GM18907 (cell line): ENCODE data around the gene SP1.
A peak's percentile ranks its signal among the peaks of the same experiment; 100 is the strongest.
"Not testable (repeated sequence)": the region's sequence is repeated elsewhere in the genome, so short reads cannot be mapped to it uniquely, and the experiment has no call there.

Experiments used
- ATAC-seq: cut with Tn5 transposase; IDR thresholded peaks from one replicate; pipeline ENCODE4 v1.9.1; 2021; ENCODE audit warnings: mild to moderate bottlenecking, moderate library complexity; ENCODE audit not compliant: unreplicated experiment

The SP1 gene

DNA sequence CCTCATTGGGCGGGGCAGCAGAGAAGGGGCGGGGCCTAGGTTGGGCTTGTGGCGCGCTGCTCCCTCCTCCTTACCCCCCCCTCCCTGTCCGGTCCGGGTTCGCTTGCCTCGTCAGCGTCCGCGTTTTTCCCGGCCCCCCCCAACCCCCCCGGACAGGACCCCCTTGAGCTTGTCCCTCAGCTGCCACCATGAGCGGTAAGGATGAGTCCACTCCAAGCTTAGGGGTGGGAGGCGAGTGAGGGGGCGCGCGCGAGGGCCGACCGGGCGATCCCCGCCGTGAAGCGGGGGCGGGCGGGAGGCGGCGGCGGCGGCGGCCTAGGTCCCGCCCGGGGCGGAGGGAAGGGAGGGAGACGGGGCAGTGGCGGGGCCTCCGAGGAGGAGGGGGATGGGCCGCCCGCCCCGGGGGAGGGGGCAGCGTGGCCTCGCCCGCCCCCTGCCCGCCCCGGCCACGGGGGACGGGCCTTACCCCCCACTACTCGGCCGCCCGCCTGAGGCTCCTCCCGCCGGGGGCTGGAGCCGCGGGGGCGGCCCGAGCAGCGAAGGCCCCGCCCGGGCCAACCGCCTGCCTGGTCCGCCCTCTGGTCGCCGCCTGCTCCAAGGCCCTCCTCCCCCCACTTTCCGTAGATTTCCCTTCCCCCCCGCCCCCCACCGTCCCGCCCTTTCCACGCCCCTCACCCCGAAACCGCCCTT is at the start of gene SP1:
Gene SP1 (plus strand): TSS at position 73 of the 690 bp plus-strand sequence. CDS start 116 bp downstream, at position 189.
- peak; percentile 45 for ATAC-seq

DNA sequence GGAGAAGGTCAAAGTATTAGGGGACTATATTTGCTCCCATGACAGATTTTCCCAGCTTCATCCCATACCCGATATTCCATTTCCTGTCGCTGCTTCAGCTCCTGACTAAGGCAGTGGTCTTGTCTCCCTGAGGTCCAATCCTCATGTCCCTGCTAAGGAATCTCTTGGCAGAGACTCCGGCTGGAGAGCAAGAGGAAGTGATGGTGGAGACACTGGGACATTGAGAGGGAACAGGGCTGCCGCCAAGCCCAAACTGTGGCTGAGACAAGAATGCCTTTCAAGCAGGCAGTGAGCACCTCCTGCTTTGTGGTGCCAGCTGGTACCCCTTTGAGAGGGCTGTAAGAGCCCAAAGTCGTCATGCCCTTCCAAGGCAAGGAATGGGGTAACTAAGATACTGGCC is 49.3 kb upstream of the SP1 start:
- ATAC-seq, result no peak

DNA sequence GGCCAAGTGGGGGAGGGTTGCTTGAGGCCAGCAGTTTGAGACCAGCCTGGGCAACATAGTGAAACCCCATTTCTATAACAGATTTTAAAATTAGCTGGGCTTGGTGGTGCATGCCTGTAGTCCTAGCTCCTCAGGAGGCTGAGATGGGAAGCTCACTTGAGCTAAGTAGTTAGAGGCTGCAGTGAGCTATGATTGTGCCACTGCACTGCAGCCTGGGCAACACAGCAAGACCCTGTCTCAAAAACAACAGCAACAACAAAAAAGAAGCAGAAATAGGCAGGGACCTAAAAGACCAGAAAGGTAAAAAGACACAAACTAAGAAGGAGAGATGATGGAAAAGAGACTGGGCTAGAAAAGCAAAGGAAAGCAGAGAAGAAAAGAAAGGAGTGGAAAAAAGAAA is 47.6 kb upstream of the SP1 start:
- ATAC-seq, result not testable (repeated sequence)

DNA sequence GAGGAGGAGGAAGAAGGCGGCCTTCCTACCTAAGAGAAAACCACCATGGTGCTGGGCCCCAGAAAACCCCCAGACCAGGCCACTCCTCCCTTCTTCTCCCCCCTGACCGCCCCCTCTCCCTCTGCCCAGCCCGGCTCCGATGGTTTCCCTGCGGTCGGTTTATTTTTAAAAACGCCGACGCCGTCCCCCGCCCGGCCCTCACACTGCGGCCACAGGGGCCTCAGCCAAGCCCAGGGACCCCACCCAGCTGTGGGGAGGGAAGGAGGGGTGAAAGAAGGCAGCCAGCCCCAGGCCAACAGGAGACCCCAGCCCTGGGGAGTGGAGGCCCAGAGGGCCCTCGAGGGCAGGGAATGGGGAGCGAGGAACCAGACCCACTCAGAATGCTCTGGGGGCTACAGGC is 47.2 kb upstream of the SP1 start:
- no peak for ATAC-seq

DNA sequence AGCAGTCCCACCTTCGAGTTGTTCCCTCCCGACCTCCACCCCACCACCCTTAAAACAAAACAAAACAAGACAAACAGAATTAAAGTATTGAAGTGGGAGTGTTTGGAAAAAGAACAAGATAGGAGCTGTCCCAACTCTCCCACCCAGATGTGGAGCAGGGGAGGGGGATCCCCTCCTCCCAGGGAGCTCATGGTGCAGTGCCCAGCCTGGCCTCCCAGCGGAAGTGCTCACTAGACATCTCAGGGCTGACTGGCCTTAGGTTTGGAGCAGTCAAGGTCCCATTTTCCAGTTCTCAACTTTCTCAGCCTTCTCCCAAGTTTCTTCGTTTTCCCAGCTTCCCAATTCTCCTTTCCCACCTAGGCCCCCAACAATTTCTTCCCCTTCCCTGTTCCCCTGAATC is 46.7 kb upstream of the SP1 start:
- ATAC-seq, result no peak

DNA sequence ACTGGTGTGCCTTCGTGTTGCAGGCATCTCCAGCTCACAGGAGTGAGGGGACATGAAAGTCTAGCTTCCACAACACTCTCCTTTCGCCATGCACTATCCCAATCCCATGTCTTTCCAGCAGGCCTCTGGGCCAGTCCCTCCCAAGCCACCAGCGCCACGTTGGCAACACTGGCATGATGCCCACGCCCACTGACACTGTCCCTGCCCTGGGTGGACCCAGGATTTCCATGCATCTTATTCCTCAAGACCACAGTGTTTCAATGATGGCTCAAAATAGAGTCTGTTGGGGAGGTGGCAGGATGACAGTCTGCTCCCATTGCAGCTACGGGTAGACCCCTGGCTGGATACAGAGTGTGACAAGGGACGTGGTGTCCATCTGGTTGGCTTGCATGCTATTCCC is 46.1 kb upstream of the SP1 start:
- no peak for ATAC-seq

DNA sequence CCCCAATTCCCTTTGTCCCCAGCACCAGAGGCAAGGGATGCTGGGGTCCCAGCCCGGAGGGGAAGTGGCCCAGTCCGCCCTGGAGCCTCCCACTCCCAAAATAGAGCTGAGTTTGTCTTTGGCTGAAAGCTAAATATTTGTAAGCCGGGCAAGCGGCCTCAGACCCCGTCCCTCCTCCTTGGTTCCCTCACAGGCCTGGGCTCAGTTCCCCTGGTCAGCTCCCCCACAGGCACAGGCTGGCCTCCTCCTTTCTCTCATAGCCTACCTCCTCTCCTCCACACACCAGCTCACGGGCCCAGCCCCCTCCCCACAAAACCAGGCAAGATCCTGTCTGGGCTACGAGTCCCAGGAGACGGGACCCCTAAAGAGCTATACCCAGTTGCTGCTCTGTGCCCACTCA is 45.2 kb upstream of the SP1 start:
- ATAC-seq, result no peak

DNA sequence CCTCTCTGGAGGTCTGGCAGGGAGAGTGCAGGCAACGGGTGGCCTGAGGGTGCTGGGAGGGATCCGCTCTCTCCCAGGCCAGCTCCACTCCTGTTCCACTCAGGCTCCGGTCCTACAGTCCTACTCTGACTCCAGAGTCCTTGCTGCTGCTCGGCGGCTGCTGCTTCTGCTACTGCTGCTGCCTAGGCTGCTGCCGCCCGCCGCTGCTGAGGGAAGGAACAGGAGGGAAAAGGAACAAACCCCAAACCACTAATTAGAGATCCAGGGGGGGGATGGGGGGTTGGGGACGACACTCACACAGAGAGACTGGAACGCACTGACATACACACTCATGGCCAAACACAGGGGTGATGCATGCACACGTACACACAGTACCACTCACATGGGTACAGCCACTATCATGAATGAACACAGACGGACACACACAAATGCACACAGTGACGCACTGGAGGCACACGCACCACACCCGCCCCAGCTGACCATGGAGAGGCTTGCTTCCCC is 43.7 kb upstream of the SP1 start, which contains the start of gene SP7:
Gene SP7 (minus strand): TSS at position 174 of the 501 bp plus-strand sequence. CDS start 708 bp downstream, outside the sequence.
- ATAC-seq, result no peak

DNA sequence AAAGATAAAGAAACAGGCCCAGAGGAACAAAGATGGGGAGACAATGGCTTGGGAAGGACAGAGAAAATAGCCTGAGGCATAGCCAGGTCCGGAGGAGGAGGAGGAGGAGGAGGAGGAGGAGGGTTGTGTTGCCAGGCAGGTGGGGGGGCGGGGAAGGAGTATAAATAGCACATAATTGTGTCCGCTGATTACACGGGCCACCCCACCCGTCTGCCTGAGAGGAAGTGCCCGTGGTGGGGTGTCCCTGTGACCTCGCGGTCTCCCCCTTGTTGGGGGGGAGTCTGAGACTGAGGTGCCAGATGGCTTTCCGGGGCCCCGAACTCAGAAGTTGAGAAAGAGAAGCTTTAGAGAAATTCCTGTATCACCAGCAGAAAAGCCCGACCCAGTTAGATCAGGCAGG is 42.0 kb upstream of the SP1 start:
- ATAC-seq, result no peak

DNA sequence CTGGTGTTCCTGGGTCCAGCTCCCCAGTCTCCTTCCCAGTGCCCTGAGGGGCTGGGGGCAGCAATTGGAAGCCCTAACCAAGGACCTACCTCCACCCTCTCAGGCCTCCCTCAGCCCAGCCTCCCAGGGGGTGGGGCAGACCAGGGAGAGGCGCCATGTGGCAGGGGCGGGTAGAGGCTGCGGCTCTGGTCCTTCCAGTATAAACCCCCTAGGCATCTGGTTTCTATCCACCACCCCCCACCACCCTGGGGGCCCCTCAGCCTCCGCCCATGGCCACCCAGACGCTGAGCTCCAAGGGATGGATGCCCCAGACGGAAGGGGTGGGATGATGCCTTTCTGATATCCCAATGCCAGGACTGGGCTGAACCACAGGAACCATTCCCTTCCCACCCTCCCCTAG is 41.1 kb upstream of the SP1 start:
- no peak for ATAC-seq

DNA sequence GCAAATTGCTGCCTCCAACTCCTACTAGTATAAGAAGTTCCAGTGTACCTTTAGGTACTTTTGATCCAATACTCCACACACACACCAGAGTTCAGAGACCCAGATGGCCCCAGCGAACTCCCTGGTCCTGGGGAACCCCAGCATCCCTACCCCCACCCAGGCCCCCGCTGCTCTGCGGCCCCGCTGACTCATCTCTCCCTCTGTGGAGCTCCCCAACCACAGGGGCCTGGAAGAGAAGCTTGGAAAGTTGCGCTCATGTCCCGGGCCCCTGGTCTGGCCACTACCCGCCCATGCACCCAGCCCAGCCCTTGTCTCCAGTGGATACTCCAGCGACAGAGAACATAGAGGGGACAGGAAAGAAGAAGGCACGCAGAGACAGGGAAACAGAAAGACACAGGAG is 39.6 kb upstream of the SP1 start:
- no peak for ATAC-seq

DNA sequence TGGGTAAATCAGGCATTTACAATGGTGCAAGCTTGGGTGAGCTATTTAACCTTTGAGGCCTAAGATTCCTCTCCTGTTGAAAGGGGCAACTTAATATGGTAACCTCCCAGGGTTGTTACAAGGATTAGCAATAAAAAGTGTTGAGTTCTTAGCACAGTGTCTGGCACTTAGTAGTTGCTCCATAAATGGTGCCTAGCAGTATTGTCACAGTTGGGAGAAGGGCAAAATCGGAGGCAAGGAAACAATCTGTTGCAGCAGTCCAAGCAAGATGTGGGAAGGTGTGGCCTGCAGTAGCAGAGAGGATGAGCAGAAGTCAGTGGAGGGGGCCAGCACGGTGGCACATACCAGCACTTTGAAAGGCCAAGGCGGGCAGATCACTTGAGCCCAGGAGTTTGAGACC is 36.5 kb upstream of the SP1 start:
- no peak for ATAC-seq

DNA sequence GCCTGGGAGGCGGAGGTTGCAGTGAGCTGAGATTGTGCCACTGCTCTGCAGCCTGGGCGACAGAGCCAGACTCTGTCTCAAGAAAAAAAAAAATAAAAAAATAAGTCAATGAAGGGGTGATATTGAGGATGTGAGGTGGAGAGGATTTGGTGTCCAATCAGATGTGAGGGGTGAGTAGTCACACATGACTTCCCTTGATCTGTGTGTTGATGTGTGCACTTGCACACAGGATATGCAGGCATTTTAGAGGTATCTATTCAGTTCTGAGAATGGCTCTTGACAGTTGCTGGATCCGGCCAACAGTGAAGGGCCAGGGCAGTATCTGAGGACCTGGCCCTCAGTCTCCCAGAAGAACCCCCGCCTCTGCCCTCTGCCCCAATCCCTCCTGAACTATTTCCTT is 36.0 kb upstream of the SP1 start:
- no peak for ATAC-seq

DNA sequence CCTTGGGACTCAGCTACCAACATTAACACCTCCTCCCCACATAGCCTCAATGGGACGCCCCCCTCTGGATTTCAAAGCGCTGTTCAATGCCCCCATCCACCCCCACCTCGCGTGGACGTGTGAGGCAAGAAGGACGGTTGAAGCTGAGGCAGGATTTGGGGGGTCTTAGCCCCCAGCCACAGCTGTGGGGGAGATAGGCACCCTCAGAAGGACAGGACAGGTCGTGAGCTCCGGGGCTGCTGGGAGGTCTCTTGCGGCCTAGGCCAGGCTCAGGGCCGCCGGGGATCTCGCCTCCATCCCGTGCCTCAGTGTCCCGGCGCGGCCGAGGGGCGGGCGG is 35.5 kb upstream of the SP1 start:
- no peak for ATAC-seq

DNA sequence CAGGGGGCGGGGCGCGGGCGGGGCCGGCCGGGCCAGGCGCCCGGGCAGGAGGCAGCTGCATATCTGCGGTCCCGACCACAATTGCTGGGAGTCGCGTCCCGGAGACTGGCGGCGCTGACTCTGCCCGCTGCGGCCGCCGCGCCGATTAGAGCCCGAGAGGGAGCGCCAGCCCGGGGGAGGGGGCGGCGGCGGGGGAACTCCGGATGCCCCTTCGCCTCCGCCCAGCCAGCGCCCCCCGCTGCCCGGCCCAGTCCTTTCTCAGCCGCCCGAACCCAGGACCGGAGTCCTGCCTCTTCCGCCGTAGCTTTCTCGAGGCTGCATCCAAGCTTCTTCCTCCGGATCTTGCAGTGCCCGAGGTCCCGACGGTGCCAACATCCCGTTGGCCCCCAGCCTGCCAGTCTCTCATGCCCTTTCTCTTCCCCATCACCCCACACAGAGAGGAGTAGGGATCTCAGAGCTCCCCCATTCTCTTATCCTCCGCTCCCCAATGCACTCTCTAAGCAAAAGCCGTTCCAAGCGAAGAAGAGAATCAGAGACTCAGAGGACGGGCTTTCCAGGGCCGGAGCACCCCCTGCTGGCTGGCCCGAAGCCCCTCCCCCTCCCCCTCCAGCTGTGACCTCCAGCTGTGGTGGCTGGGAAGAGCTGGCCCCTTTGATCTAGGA is 35.0 kb upstream of the SP1 start:
- ATAC-seq, result no peak

DNA sequence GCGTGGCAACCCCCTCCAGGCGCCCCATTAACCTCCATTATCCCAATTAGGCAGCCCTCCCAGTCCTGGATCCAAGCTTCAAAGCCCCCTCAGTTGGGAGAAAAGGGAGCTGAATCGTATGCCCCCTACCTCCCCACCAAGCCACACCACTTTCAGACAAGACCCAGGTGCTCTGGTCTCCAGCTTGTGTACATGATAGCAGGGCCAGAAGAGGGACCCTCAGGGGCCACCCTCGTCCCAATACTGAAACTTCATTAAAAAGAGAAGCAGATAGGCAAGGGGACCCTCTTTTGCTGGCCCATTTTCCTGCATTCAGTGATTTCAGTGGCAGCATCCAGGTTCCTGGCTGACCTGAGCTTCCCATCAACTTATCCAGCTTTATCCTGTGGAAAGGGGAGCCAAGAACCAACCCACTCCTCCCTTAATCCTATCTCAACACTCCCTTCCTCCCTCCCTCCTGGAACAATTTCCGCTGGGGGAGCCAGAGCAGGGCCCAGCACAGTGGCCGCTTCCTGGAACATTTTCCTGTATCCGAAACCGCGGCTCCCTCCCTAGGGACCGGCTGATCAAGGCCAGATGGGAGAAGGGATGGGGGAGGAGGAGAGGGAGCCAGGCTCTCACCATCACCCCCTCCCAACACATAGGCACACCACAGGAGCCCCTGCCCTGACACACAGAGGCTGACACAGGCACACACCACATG is 34.3 kb upstream of the SP1 start:
- no peak for ATAC-seq

DNA sequence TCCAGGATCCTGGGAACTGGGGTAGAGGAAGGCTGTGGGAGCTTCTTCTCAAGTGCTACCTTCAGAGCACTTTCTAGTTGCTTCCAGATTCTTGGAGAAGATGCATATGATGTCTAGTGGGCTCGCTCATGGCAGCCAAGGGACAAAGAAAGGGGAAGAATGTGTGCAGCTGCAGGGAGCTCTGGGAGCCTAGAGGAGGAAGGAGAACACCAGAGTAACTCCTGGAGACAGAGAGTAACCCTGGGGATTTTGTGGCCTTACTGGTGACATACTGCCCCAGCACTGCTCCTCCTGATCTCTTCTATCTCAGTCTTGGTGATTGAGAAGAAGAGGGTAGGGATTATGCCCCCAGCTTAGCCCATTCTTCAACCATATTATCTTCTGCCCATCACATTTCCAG is 33.5 kb upstream of the SP1 start:
- no peak for ATAC-seq

DNA sequence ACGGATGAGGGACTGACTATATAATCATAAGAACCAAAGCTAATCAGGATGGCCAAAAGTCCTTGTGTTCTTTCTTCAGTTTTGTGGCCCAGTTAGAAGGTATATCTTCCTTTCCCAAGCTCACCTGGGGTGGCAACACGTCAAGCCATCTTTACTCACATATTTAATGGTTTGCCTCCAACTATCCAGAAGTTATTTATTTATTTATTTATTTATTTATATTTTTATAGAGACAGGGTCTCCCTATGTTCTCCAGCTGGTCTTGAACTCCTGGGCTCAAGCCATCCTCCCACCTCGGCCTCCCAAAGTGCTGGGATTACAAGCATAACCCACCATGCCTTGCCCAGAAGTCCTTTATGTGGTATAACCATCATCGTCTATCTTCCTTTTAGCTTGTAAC is 32.1 kb upstream of the SP1 start:
- no peak for ATAC-seq

DNA sequence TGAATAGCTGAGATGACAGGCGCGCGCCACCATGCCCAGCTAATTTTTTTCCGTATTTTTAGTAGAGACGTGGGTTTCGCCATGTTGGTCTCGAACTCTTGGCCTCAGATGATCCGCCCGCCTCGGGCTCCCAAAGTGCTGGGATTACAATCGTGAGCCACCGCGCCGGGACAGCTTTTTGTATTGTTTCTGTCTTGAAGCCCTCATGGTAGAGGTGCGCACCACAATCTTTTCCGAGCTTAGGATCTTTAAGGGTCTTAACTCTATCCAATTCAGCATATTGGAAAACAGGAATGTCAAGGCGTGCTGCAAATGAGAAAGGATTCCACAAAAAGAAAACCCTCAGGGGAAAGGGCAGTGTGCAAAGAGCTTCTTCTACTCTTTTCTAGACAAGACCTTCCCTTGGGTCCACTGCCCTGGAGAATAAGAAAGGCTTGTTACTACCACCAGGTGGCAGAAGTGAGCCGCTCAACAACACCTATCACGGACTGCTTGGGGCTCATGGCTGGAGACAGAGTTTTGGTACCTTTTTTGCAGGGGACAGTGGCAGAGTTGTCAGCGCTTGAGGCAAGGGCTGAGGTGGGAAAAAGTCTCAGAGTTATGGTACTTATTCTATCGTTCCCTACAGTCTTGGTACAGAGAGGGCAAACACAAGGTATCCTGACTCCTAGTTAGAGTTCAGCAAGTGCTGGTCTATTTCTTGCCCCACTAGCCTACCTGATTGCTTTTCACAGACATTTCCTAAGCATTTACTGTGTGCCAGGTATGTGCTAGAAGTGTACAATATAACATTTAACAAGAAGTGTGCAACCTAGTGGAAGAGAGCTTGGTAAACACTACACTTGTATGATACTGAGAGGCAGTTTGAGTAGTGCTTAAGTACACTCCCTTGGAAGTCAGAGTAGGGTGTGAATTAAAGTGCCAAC is 27.4 kb upstream of the SP1 start:
- peak; percentile 79 for ATAC-seq

DNA sequence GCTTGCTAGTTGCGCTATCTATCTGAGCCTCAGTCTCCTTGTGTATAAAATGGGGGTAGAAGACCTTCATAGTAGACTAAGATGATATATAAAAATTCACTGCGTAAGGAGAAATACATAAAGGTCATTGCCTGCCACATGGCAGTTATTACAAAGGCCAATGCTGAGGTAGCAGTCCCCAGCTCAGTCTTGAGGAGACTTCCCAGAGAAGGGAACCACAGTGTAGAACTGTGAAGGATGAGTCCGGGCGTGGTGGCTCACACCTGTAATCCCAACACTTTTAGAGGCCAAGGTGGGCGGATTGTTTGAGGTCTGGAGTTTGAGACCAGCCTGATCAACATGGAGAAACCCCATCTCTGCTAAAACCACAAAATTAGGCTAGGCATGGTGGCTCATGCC is 26.7 kb upstream of the SP1 start:
- ATAC-seq, result no peak

DNA sequence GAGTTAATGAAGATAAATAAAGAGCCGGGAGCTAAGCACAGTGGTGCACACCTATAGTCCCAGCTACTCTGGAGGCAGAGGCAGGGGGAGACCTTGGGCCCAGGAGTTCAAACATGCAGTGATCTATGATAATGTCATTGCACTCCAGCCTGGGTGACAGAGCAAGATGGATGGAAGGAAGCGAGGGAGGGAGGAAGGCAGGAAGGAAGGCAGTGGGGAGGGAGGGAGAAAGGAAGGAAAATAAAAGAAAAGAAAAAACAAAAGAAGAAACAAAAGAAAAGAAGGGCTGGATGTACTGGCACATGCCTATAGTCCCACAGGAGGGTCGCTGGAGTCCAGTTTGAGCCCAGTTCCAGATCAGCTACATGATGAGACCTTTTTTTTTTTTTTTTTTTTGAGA is 24.9 kb upstream of the SP1 start:
- no peak for ATAC-seq
